Mesendoderm (in vitro differentiated cells): ENCODE data around the gene PPP1R7.

ENCODE experiments used
- DNase-seq: peaks from one replicate; pipeline ENCODE4 v3.0.0; 2013
- H2AK5ac ChIP-seq: 2 replicates; pipeline ENCODE4 v1.6.1; 2013; ENCODE audit warnings: low read length, inconsistent platforms
- H2BK120ac ChIP-seq: 2 replicates; pipeline ENCODE4 v1.6.1; 2013; ENCODE audit warnings: low read depth, mild to moderate bottlenecking, low read length, moderate library complexity, mixed read lengths
- H2BK15ac ChIP-seq: replicated peaks from 2 replicates; pipeline ENCODE4 v1.6.1; 2013; ENCODE audit warnings: low read depth, mild to moderate bottlenecking, moderate library complexity
- H2BK5ac ChIP-seq: 2 replicates; pipeline ENCODE4 v1.6.1; 2013; ENCODE audit warnings: low read length, inconsistent platforms
- H3K18ac ChIP-seq: 2 replicates; pipeline ENCODE4 v1.6.1; 2013; ENCODE audit warnings: mild to moderate bottlenecking, low read length, mixed read lengths
- H3K23ac ChIP-seq: one replicate; pipeline ENCODE4 v1.6.1; 2013; ENCODE audit warnings: low read length
- H3K27ac ChIP-seq: 2 replicates; pipeline ENCODE4 v1.5.1; 2013; ENCODE audit warnings: low read depth, mild to moderate bottlenecking, inconsistent platforms, low read length, moderate library complexity
- H3K27me3 ChIP-seq: 2 replicates; pipeline ENCODE4 v1.6.1; 2013; ENCODE audit warnings: low read length, control low read depth, mild to moderate bottlenecking, inconsistent platforms; ENCODE audit not compliant: insufficient read depth, poor library complexity
- H3K36me3 ChIP-seq: 2 replicates; pipeline ENCODE4 v1.6.1; 2013; ENCODE audit warnings: low read length, inconsistent platforms; ENCODE audit not compliant: control insufficient read depth, insufficient read depth
- H3K4ac ChIP-seq: one replicate; pipeline ENCODE4 v1.6.1; 2013; ENCODE audit warnings: low read depth, mild to moderate bottlenecking, low read length, moderate library complexity
- H3K4me1 ChIP-seq: 2 replicates; pipeline ENCODE4 v1.6.1; 2013; ENCODE audit warnings: low read depth, low read length, inconsistent platforms; ENCODE audit not compliant: control insufficient read depth
- H3K4me2 ChIP-seq: 2 replicates; pipeline ENCODE4 v1.6.1; 2013; ENCODE audit warnings: low read length
- H3K4me3 ChIP-seq: 2 replicates; pipeline ENCODE4 v1.5.1; 2013; ENCODE audit warnings: mild to moderate bottlenecking, low read length
- H3K56ac ChIP-seq: one replicate; pipeline ENCODE4 v1.6.1; 2013; ENCODE audit warnings: low read length
- H3K79me1 ChIP-seq: 2 replicates; pipeline ENCODE4 v1.6.1; 2013; ENCODE audit warnings: low read length, inconsistent platforms
- H3K79me2 ChIP-seq: 2 replicates; pipeline ENCODE4 v1.6.1; 2013; ENCODE audit warnings: mild to moderate bottlenecking, low read length; ENCODE audit not compliant: control insufficient read depth, insufficient read depth
- H3K9ac ChIP-seq: 2 replicates; pipeline ENCODE4 v1.6.1; 2013; ENCODE audit warnings: low read length, inconsistent platforms
- H4K5ac ChIP-seq: one replicate; pipeline ENCODE4 v1.6.1; 2013; ENCODE audit warnings: low read length
- H4K8ac ChIP-seq: one replicate; pipeline ENCODE4 v1.6.1; 2013; ENCODE audit warnings: low read depth, mild to moderate bottlenecking, control low read depth, low read length, moderate library complexity
- WGBS: extraction: QIAGEN DNeasy Blood & Tissue Kit; methylation state at CpG from one replicate; pipeline ENCODE4 v1.1.7; 2013; ENCODE audit warnings: low lambda C conversion rate, missing lambda C conversion rate; ENCODE audit not compliant: insufficient coverage; ENCODE audit errors: extremely low coverage; 5-methylcytosine and 5-hydroxymethylcytosine counted together

Gene PPP1R7

DNA sequence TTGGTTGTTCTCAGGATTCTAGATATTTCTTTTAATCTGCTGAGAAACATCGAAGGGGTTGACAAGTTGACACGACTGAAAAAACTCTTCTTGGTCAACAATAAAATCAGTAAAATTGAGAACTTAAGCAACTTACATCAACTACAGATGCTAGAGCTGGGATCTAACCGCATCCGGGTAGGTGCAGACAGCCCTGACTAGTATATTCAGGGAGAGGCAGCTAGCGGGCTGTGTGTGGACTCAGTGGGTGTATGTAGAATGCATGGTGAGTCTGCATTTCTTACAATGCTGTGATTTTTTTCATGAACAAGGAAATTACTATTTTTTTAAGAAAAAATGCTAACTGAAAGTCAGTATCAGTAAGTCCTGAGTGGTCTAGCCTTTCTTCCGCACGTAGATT is 10.1 kb downstream of the PPP1R7 start:
- no peak overlapping the region for H2AK5ac ChIP-seq
- no peak overlapping the region for H2BK15ac ChIP-seq
- H3K4ac ChIP-seq: no peak overlapping the region
- H3K79me1 ChIP-seq: no peaks in the 10 kb centered on the region
- H2BK120ac ChIP-seq: no peak overlapping the region
- no peak for DNase-seq
- H3K23ac ChIP-seq: no peak overlapping the region
- no peak overlapping the region for H4K8ac ChIP-seq
- H3K56ac ChIP-seq: no peak overlapping the region
- no peak overlapping the region for H2BK5ac ChIP-seq
- H3K9ac ChIP-seq: no peak overlapping the region
- H3K36me3 ChIP-seq: peaks cover 3% of the 10 kb centered on the region
- H3K27ac ChIP-seq: no peak overlapping the region
- peaks cover 2% of the 10 kb centered on the region for H3K4me1 ChIP-seq
- WGBS: no CpG with 5 or more reads among the region's 7 CpGs
- H3K4me2 ChIP-seq: no peak overlapping the region
- H3K79me2 ChIP-seq: no peaks in the 10 kb centered on the region
- no peak overlapping the region for H3K18ac ChIP-seq
- H4K5ac ChIP-seq: no peak overlapping the region
- H3K4me3 ChIP-seq: no peak overlapping the region
- H3K27me3 ChIP-seq: no peaks in the 10 kb centered on the region

DNA sequence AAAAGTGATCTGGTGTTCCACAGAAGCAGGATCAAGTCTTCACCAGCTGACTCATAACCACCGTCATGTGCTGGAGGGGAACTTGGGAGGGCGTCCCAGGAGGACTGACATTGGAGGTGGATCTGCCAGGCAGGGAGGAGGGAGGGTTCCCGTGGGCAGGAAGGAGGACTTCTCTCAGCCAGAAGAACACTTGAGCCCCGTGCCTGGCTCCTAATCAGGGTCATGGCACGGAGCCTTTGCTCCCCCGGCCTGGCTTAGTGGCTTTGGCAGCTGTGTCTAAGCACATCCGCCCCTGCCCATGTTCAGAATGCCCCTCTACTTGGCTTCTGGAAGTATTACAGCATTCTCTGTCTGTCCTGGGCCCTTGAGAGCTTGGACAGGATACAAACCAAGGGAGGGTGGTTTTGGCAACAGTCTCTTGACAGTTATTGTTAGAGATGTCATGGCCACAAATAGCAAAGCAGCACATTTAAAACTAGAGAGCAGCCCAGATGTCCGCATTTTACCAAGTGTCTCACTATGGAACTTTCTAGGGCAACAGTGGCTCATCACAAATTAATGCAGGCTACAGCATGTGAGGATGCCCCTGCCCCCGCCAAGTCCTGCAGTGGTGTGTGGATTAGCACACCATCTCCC is 11.5 kb downstream of the PPP1R7 start:
- H3K18ac ChIP-seq: no peak overlapping the region
- no peak for DNase-seq
- H3K4me1 ChIP-seq: peaks cover under 1% of the 10 kb centered on the region
- H3K79me2 ChIP-seq: no peaks in the 10 kb centered on the region
- no peak overlapping the region for H4K8ac ChIP-seq
- H3K27ac ChIP-seq: no peak overlapping the region
- H3K27me3 ChIP-seq: no peaks in the 10 kb centered on the region
- H4K5ac ChIP-seq: no peak overlapping the region
- no peak overlapping the region for H2BK15ac ChIP-seq
- H3K23ac ChIP-seq: no peak overlapping the region
- no peak overlapping the region for H2BK120ac ChIP-seq
- no peak overlapping the region for H3K4ac ChIP-seq
- no peak overlapping the region for H3K9ac ChIP-seq
- H3K36me3 ChIP-seq: peaks cover 3% of the 10 kb centered on the region
- no peak overlapping the region for H3K4me3 ChIP-seq
- no peak overlapping the region for H3K56ac ChIP-seq
- WGBS: no CpG with 5 or more reads among the region's 9 CpGs
- H3K79me1 ChIP-seq: no peaks in the 10 kb centered on the region
- no peak overlapping the region for H2AK5ac ChIP-seq
- H3K4me2 ChIP-seq: no peak overlapping the region
- no peak overlapping the region for H2BK5ac ChIP-seq

GRCh38 chr2:241163601-241164118 is 13.4 kb downstream of the PPP1R7 start:
- Histone ChIP-seq H2AK5ac (no peak overlapping the region), H3K9ac (no peak overlapping the region), H3K79me1 (no peaks in the 10 kb centered on the region), H3K27me3 (no peaks in the 10 kb centered on the region), H3K79me2 (no peaks in the 10 kb centered on the region), H3K27ac (no peak overlapping the region), H4K5ac (no peak overlapping the region), H3K18ac (no peak overlapping the region), H3K4ac (no peak overlapping the region), H3K36me3 (peaks cover 3% of the 10 kb centered on the region), H3K23ac (no peak overlapping the region), H4K8ac (no peak overlapping the region), H3K4me1 (no peaks in the 10 kb centered on the region), H2BK5ac (no peak overlapping the region), H3K4me2 (no peak overlapping the region), H2BK15ac (no peak overlapping the region), H3K56ac (no peak overlapping the region), H3K4me3 (no peak overlapping the region), H2BK120ac (no peak overlapping the region)
- DNase-seq: no peak
- no CpG with 5 or more reads among the region's 3 CpGs for WGBS

GRCh38 chr2:241168366-241168765 is 18.1 kb downstream of the PPP1R7 start:
- no peak overlapping the region for H4K8ac ChIP-seq
- H3K9ac ChIP-seq: no peak overlapping the region
- no peak overlapping the region for H4K5ac ChIP-seq
- WGBS: no CpG with 5 or more reads among the region's 15 CpGs
- H3K79me2 ChIP-seq: no peaks in the 10 kb centered on the region
- no peak overlapping the region for H3K18ac ChIP-seq
- no peak overlapping the region for H3K4ac ChIP-seq
- no peaks in the 10 kb centered on the region for H3K79me1 ChIP-seq
- H2BK15ac ChIP-seq: no peak overlapping the region
- no peak overlapping the region for H3K4me2 ChIP-seq
- H3K4me1 ChIP-seq: no peaks in the 10 kb centered on the region
- no peak overlapping the region for H2BK5ac ChIP-seq
- H3K56ac ChIP-seq: no peak overlapping the region
- H2BK120ac ChIP-seq: no peak overlapping the region
- no peaks in the 10 kb centered on the region for H3K27me3 ChIP-seq
- no peak overlapping the region for H3K27ac ChIP-seq
- no peak overlapping the region for H3K4me3 ChIP-seq
- H3K23ac ChIP-seq: no peak overlapping the region
- H3K36me3 ChIP-seq: no peaks in the 10 kb centered on the region
- H2AK5ac ChIP-seq: no peak overlapping the region
- no peak for DNase-seq

GRCh38 chr2:241173557-241173956 is 23.3 kb downstream of the PPP1R7 start:
- Histone ChIP-seq H3K36me3 (no peaks in the 10 kb centered on the region), H3K79me2 (no peaks in the 10 kb centered on the region)
- WGBS: no CpG with 5 or more reads among the region's 2 CpGs

More at GRCh38 chr2:241173557-241173956, 23.3 kb downstream of the PPP1R7 start:
- H2BK120ac ChIP-seq: no peak overlapping the region
- H4K8ac ChIP-seq: no peak overlapping the region
- no peak overlapping the region for H3K27ac ChIP-seq
- no peak overlapping the region for H3K18ac ChIP-seq
- no peak for DNase-seq
- H3K4me3 ChIP-seq: no peak overlapping the region
- no peak overlapping the region for H2BK15ac ChIP-seq
- H4K5ac ChIP-seq: no peak overlapping the region
- H3K23ac ChIP-seq: no peak overlapping the region
- H2AK5ac ChIP-seq: no peak overlapping the region
- no peak overlapping the region for H3K56ac ChIP-seq
- no peak overlapping the region for H3K9ac ChIP-seq
- no peak overlapping the region for H3K4ac ChIP-seq
- no peaks in the 10 kb centered on the region for H3K4me1 ChIP-seq
- H3K79me1 ChIP-seq: no peaks in the 10 kb centered on the region
- H3K27me3 ChIP-seq: no peaks in the 10 kb centered on the region
- H3K4me2 ChIP-seq: no peak overlapping the region
- H2BK5ac ChIP-seq: no peak overlapping the region
